OCI-LY7 (cell line): ENCODE results near the gene EFCAB7. TPM values are rescaled to one million over a fixed set of nuclear protein-coding genes. Genes with fewer than 3 reads are reported as not detected.

ENCODE experiments used
- BruUV-seq: library from RNA; stranded (reverse); fragments of 400-500 nt; replicated peaks from 2 replicates; lab custom pipeline; 2021; lab: Mats Ljungman, UMichigan
- CTCF ChIA-PET: fragments of 300-600 bp; sonication (Branson Sonifier 250); formaldehyde crosslinking; loops from one replicate; lab custom pipeline; 2022; ENCODE audit warnings: antibody characterized with exemption; ENCODE audit not compliant: unreplicated experiment; lab: Charles Lee
- POLR2A ChIA-PET: fragments of 300-600 bp; sonication (Branson Sonifier 250); formaldehyde crosslinking; loops from one replicate; lab custom pipeline; 2022; ENCODE audit warnings: antibody characterized with exemption; lab: Charles Lee
- DNase-seq: peaks from one replicate; pipeline ENCODE4 v3.0.0-alpha.2; 2015; ENCODE audit warnings: low spot score
- H2AFZ ChIP-seq: fragments of 200-600 bp; sonication (generic), shearing (Covaris generic); 2 replicates; pipeline ENCODE4 v1.6.1; 2014; ENCODE audit warnings: mild to moderate bottlenecking, antibody characterized with exemption, low read length, moderate library complexity
- H3K27ac ChIP-seq: fragments of 200-600 bp; sonication (generic); 2 replicates; pipeline ENCODE4 v1.5.1; 2014; ENCODE audit warnings: mixed run types, low read depth, mild to moderate bottlenecking, moderate library complexity, low read length, inconsistent platforms; ENCODE audit not compliant: poor library complexity, severe bottlenecking
- H3K36me3 ChIP-seq: fragments of 200-600 bp; sonication (generic); 2 replicates; pipeline ENCODE4 v1.6.1; 2014; ENCODE audit warnings: mild to moderate bottlenecking, antibody characterized with exemption, low read length, moderate library complexity, mixed read lengths; ENCODE audit not compliant: insufficient read depth
- H3K4me1 ChIP-seq: fragments of 200-600 bp; sonication (generic); 2 replicates; pipeline ENCODE4 v1.5.1; 2014; ENCODE audit warnings: mild to moderate bottlenecking, low read length; ENCODE audit not compliant: insufficient read depth, poor library complexity, severe bottlenecking
- H3K4me2 ChIP-seq: fragments of 200-600 bp; sonication (generic); 2 replicates; pipeline ENCODE4 v1.6.1; 2014; ENCODE audit warnings: mild to moderate bottlenecking, low read length
- H3K4me3 ChIP-seq: fragments of 200-600 bp; sonication (generic); 2 replicates; pipeline ENCODE4 v1.5.1; 2014; ENCODE audit warnings: mild to moderate bottlenecking, low read depth, low read length; ENCODE audit not compliant: poor library complexity, severe bottlenecking
- H3K79me2 ChIP-seq: fragments of 200-600 bp; sonication (generic); 2 replicates; pipeline ENCODE4 v1.6.1; 2016; ENCODE audit warnings: low read depth, mild to moderate bottlenecking, low read length, moderate library complexity, mixed read lengths; ENCODE audit not compliant: insufficient read depth
- H3K9me2 ChIP-seq: fragments of 200-600 bp; sonication (generic); 2 replicates; pipeline ENCODE4 v1.6.1; 2016; ENCODE audit warnings: mild to moderate bottlenecking, low read length, mixed read lengths; ENCODE audit not compliant: insufficient read depth
- H3K9me3 ChIP-seq: fragments of 200-600 bp; sonication (generic); 2 replicates; pipeline ENCODE4 v1.6.1; 2014; ENCODE audit warnings: mild to moderate bottlenecking, mixed run types, low read length, mixed read lengths
- H4K20me1 ChIP-seq: fragments of 200-600 bp; sonication (generic); 2 replicates; pipeline ENCODE4 v1.6.1; 2014; ENCODE audit warnings: mild to moderate bottlenecking, antibody characterized with exemption, low read length, moderate library complexity, mixed read lengths; ENCODE audit not compliant: insufficient read depth
- EZH2phosphoT487 ChIP-seq: fragments of 200-600 bp; sonication (generic); IDR thresholded peaks from 2 replicates; pipeline ENCODE4 v1.6.1; 2018; ENCODE audit warnings: low read depth, borderline replicate concordance, mild to moderate bottlenecking, mixed run types, antibody characterized with exemption, low read length, moderate library complexity, mixed read lengths
- intact Hi-C: fragments of 100-400 bp; cut with micrococcal nuclease; formaldehyde crosslinking; loops from one replicate; pipeline ENCODE4 v1.10.0; 2022; ENCODE audit not compliant: unreplicated experiment
- total RNA-seq, 2 experiments: library from RNA; depleted of rRNA in 1 of 2; stranded (reverse); fragments of >200 nt in 1 of 2; shearing (Covaris generic) in 1 of 2; gene quantifications; 2 replicates each; pipeline ENCODE4 v1.2.3, GENCODE V29; 2014 to 2022
- TF ChIP-seq, protein P1 (sequence below): fragments of 200-600 bp; sonication (generic); conservative IDR thresholded peaks from 2 replicates; pipeline ENCODE4 v1.5.1; 2014; ENCODE audit warnings: mild to moderate bottlenecking, antibody characterized with exemption, low read length, moderate library complexity, mixed read lengths

EFCAB7 gene
- total RNA-seq, 2 experiments from 2014 or later, result 10.5 to 11.8 TPM

DNA sequence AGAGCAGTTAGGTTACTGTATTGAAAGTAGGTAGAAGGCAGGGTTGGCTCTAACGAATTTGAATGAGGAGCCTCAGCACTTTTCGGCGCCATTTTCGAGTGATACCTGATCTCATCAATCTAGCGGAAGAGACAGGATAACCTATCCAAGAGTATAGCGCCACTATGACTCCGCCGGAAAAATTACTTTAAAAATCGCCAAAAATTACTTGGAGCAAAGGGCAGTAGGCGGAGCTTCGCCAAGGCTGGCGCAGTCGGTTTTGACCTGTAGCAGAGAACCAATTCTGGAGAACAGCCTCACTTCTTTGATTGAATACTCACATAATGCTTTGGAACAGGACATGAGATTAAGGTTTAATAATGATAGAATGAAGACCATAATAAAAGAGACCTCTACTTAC lies 25.6 kb downstream of the EFCAB7 start:
- CTCF ChIA-PET, result no interaction called here
- intact Hi-C loops, result no loop called here
- no peak overlapping the region for H3K4me3 ChIP-seq
- no peak overlapping the region for H3K4me2 ChIP-seq
- no TSS peak for BruUV-seq
- H3K9me2 ChIP-seq, result no peaks in the 10 kb centered on the region
- no peaks in the 10 kb centered on the region for H4K20me1 ChIP-seq
- TF ChIP-seq EZH2phosphoT487, result no peak
- TF ChIP-seq, protein P1, sequence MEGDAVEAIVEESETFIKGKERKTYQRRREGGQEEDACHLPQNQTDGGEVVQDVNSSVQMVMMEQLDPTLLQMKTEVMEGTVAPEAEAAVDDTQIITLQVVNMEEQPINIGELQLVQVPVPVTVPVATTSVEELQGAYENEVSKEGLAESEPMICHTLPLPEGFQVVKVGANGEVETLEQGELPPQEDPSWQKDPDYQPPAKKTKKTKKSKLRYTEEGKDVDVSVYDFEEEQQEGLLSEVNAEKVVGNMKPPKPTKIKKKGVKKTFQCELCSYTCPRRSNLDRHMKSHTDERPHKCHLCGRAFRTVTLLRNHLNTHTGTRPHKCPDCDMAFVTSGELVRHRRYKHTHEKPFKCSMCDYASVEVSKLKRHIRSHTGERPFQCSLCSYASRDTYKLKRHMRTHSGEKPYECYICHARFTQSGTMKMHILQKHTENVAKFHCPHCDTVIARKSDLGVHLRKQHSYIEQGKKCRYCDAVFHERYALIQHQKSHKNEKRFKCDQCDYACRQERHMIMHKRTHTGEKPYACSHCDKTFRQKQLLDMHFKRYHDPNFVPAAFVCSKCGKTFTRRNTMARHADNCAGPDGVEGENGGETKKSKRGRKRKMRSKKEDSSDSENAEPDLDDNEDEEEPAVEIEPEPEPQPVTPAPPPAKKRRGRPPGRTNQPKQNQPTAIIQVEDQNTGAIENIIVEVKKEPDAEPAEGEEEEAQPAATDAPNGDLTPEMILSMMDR, result no peak
- DNase-seq, result no peak
- H3K4me1 ChIP-seq, result no peaks in the 10 kb centered on the region
- no peak overlapping the region for H3K27ac ChIP-seq
- no peak overlapping the region for H2AFZ ChIP-seq
- H3K36me3 ChIP-seq, result no peaks in the 10 kb centered on the region
- POLR2A ChIA-PET, result interaction anchor here (0.6 kb wide), 1 partner anchor 211 kb away, joined by 3 read pairs; no protein-coding TSS in a partner anchor
- H3K9me3 ChIP-seq, result no peaks in the 10 kb centered on the region
- no peaks in the 10 kb centered on the region for H3K79me2 ChIP-seq

DNA sequence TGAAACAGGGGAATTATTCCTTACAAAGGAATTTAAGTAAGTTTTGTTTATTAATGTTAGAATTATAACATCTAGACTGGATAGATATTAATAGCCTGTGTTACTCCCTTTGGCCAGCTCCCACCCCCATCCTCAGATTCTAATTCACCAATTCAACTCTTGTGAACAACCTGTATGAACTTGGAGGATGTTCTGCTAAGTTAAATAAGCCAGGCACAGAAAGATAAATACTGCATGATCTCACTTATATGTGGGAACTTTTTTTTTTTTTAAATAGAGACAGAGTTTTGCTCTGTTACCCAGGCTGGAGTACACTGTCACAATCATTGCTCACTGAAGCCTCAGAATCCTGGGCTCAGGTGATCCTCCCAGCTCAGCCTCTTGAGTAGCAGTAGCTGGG lies 32.2 kb downstream of the EFCAB7 start:
- H3K4me1 ChIP-seq, result no peaks in the 10 kb centered on the region
- no peak for DNase-seq
- TF ChIP-seq, protein P1, result no peak
- no peak for TF ChIP-seq EZH2phosphoT487
- H3K9me2 ChIP-seq, result no peaks in the 10 kb centered on the region
- no peaks in the 10 kb centered on the region for H3K79me2 ChIP-seq
- no peak overlapping the region for H2AFZ ChIP-seq
- ChIA-PET CTCF (interaction anchor here (1.0 kb wide), 1 partner anchor 8 kb away, joined by 3 read pairs; no protein-coding TSS in a partner anchor), POLR2A (interaction anchor here (0.6 to 1.2 kb wide), 4 partner anchors 13 to 252 kb away, joined by 3 to 6 read pairs (median 4); no protein-coding TSS in a partner anchor)
- H3K27ac ChIP-seq, result no peak overlapping the region
- H3K36me3 ChIP-seq, result 0 out of 2 replicates have a peak, but pooled peaks cover 5% of the 10 kb centered on the region
- BruUV-seq, result no TSS peak
- H3K4me3 ChIP-seq, result no peak overlapping the region
- intact Hi-C loops, result no loop called here
- H4K20me1 ChIP-seq, result no peaks in the 10 kb centered on the region
- no peaks in the 10 kb centered on the region for H3K9me3 ChIP-seq
- H3K4me2 ChIP-seq, result no peak overlapping the region

DNA sequence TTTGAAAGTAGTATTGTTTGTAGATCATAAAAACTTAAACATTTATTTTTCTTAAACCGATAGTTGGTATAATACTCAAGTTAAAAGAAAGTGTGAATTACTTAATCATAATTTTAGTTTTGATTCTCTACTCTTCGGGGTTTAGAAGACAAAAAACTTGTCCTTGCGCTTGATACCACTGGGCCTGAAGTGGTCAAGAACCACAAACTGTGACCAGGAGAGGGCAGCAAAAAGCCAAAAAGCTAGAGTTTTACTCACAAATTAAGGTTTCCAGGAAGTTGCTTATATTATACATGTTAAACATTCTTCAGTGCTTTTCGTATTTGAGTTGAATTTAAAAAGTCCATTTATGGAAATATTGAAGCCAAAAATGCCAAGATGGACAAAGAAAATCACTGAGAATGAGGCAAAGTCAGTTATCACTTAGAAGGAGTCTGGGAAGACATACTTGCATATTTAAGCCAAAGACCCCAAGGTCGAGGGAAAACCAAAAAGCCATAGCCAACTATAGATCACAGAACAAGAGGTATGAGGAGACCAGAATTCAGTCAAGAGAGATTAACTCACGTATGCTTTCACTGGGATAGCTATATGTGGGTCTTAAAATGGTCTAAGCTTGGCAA lies 34.2 kb downstream of the EFCAB7 start:
- DNase-seq, result peak; percentile 54
- no TSS peak for BruUV-seq
- ChIA-PET POLR2A (interaction anchor here (0.6 to 1.8 kb wide), 2 partner anchors 30 to 35 kb away, joined by 3 to 12 read pairs; partner anchors contain the start of gene PGM1), CTCF (interaction anchor here (0.7 kb wide), 1 partner anchor 302 kb away, joined by 4 read pairs; no protein-coding TSS in a partner anchor)
- no peak overlapping the region for H3K4me2 ChIP-seq
- intact Hi-C loops, result no loop called here
- H4K20me1 ChIP-seq, result no peaks in the 10 kb centered on the region
- H3K27ac ChIP-seq, result no peak overlapping the region
- H2AFZ ChIP-seq, result peak overlapping the region; percentile 14; the same call in 1 of the 2 replicates
- 0 out of 2 replicates have a peak, but pooled peaks cover 5% of the 10 kb centered on the region for H3K36me3 ChIP-seq
- H3K4me3 ChIP-seq, result no peak overlapping the region
- TF ChIP-seq EZH2phosphoT487, result no peak
- TF ChIP-seq, protein P1, result peak; percentile 86
- H3K4me1 ChIP-seq, result no peaks in the 10 kb centered on the region
- H3K9me2 ChIP-seq, result no peaks in the 10 kb centered on the region
- no peaks in the 10 kb centered on the region for H3K9me3 ChIP-seq
- no peaks in the 10 kb centered on the region for H3K79me2 ChIP-seq
